ENCODE measurements around the gene ACSL6.

Gene ACSL6

DNA sequence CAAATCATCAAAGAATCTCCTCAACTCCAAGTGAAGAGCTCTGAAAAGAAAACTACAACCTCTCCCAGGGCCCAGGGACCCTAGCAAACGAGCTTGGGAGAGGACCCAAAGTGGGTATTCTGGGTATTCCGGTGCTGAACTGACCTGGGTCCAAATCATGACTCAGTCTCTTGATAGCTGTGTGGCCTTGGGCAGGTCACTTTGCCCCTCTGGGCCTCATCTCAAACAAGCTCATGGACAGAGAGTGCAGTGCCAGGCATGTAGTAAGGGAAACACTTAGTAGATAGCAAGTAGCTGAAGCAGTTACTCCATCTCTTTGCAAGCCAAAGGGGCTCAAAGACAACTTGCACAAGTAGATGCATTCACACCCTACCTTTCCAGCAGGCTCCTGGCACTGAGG is 12.4 kb downstream of the ACSL6 start:
- TF ChIP-seq, protein P1, sequence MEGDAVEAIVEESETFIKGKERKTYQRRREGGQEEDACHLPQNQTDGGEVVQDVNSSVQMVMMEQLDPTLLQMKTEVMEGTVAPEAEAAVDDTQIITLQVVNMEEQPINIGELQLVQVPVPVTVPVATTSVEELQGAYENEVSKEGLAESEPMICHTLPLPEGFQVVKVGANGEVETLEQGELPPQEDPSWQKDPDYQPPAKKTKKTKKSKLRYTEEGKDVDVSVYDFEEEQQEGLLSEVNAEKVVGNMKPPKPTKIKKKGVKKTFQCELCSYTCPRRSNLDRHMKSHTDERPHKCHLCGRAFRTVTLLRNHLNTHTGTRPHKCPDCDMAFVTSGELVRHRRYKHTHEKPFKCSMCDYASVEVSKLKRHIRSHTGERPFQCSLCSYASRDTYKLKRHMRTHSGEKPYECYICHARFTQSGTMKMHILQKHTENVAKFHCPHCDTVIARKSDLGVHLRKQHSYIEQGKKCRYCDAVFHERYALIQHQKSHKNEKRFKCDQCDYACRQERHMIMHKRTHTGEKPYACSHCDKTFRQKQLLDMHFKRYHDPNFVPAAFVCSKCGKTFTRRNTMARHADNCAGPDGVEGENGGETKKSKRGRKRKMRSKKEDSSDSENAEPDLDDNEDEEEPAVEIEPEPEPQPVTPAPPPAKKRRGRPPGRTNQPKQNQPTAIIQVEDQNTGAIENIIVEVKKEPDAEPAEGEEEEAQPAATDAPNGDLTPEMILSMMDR (conservative IDR thresholded peaks at IDR 0.05; ENCODE audit: low read length), result no peak
- no peak for TF ChIP-seq EZH2phosphoT487 (IDR thresholded peaks at IDR 0.05; ENCODE audit: borderline replicate concordance)
- H3K9me2 ChIP-seq (replicated peaks; ENCODE audit: low read depth, low read length), result no peaks in the 10 kb centered on the region
- peaks cover 8% of the 10 kb centered on the region; the same call in 1 of the 2 replicates for H3K79me2 ChIP-seq (ENCODE audit: insufficient read depth, low read length)
- H3K4me3 ChIP-seq (ENCODE audit: low read length, poor library complexity, severe bottlenecking), result peak overlapping the region; percentile 78
- H4K20me1 ChIP-seq (ENCODE audit: insufficient read depth, low read length, poor library complexity, severe bottlenecking), result no peaks in the 10 kb centered on the region
- H3K4me1 ChIP-seq (ENCODE audit: insufficient read depth, low read length, poor library complexity, severe bottlenecking), result peaks cover 87% of the 10 kb centered on the region
- H3K36me3 ChIP-seq (ENCODE audit: insufficient read depth, low read length), result no peaks in the 10 kb centered on the region
- peaks cover 9% of the 10 kb centered on the region; the same call in 1 of the 2 replicates for H3F3A ChIP-seq (ENCODE audit: low read depth)
- H3K4me2 ChIP-seq (ENCODE audit: low read depth, low read length, poor library complexity, severe bottlenecking), result peak overlapping the region; percentile 91
- no peaks in the 10 kb centered on the region for H3K9me3 ChIP-seq (ENCODE audit: insufficient read depth, low read depth, low read length)
- no peak overlapping the region for H2AFZ ChIP-seq (ENCODE audit: low read length)
- H3K27me3 ChIP-seq (ENCODE audit: insufficient read depth, low read length, poor library complexity, severe bottlenecking), result no peaks in the 10 kb centered on the region
- H3K9ac ChIP-seq (ENCODE audit: low read depth, low read length, poor library complexity, severe bottlenecking), result peak overlapping the region; percentile 88

DNA sequence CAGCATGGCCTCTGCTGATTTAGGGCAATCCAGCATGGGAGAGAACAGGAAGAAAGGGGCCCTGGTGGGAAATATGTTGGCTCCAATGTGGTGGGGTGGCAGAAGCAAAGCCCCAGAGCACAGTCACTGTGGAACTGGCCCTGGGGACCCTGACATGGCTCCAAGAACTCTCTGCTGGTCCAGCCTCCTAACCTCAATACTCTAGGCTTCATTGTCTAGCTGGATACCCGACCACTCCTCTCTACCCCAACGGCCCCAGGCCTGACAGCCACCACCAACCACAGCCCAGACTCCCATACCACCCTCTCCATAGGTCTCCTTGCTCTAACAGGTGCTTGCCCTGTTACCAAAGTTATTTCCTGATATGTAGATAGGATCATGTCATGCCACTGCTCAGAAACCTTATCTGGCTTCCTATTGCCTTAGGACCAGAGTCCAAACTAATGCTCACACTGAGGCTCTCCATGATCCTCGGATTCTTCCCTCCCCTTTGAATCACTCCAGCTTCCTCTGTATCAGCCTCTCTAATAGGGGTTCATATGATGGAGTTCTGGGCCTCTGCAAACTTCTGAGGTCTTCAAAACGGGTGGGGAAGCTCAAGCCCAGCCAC is 12.9 kb downstream of the ACSL6 start:
- Histone ChIP-seq H3K4me2 (ENCODE audit: low read depth, low read length, poor library complexity, severe bottlenecking) (peak overlapping the region; percentile 91), H3K27me3 (ENCODE audit: insufficient read depth, low read length, poor library complexity, severe bottlenecking) (no peaks in the 10 kb centered on the region), H3K79me2 (ENCODE audit: insufficient read depth, low read length) (peaks cover 8% of the 10 kb centered on the region; the same call in 1 of the 2 replicates), H2AFZ (ENCODE audit: low read length) (no peak overlapping the region), H3K4me3 (ENCODE audit: low read length, poor library complexity, severe bottlenecking) (peak overlapping the region; percentile 78), H3K9me2 (replicated peaks; ENCODE audit: low read depth, low read length) (no peaks in the 10 kb centered on the region), H4K20me1 (ENCODE audit: insufficient read depth, low read length, poor library complexity, severe bottlenecking) (no peaks in the 10 kb centered on the region), H3K36me3 (ENCODE audit: insufficient read depth, low read length) (no peaks in the 10 kb centered on the region), H3F3A (ENCODE audit: low read depth) (peaks cover 9% of the 10 kb centered on the region; the same call in 1 of the 2 replicates), H3K9me3 (ENCODE audit: insufficient read depth, low read depth, low read length) (no peaks in the 10 kb centered on the region), H3K9ac (ENCODE audit: low read depth, low read length, poor library complexity, severe bottlenecking) (peak overlapping the region; percentile 88), H3K4me1 (ENCODE audit: insufficient read depth, low read length, poor library complexity, severe bottlenecking) (peaks cover 84% of the 10 kb centered on the region)
- no peak for TF ChIP-seq EZH2phosphoT487 (IDR thresholded peaks at IDR 0.05; ENCODE audit: borderline replicate concordance)
- TF ChIP-seq, protein P1 (conservative IDR thresholded peaks at IDR 0.05; ENCODE audit: low read length), result no peak

DNA sequence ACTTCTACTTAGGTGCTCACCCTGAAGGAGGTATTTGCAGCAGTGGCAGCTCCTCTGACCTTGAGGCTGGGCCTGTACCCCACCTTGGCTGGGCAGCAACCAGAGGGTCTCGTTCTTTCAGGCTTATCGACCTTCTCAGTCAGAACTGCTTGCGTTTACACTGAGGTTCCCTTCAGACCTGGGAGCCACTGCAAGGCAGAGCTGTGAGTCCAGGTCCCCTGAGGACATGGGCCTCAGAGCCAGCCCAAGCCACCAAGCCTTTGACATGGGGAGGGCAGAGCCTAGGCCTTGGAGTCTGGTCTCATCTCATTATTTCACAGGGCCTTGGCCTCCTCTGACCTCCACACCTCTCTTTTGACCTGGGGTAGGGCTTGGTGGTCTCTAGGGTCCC is 13.7 kb downstream of the ACSL6 start:
- Histone ChIP-seq H2AFZ (ENCODE audit: low read length) (no peak overlapping the region), H3K27me3 (ENCODE audit: insufficient read depth, low read length, poor library complexity, severe bottlenecking) (no peaks in the 10 kb centered on the region), H3K9me3 (ENCODE audit: insufficient read depth, low read depth, low read length) (no peaks in the 10 kb centered on the region), H3K9me2 (replicated peaks; ENCODE audit: low read depth, low read length) (no peaks in the 10 kb centered on the region), H3K4me1 (ENCODE audit: insufficient read depth, low read length, poor library complexity, severe bottlenecking) (peaks cover 75% of the 10 kb centered on the region), H3K9ac (ENCODE audit: low read depth, low read length, poor library complexity, severe bottlenecking) (peak overlapping the region; percentile 88), H3K79me2 (ENCODE audit: insufficient read depth, low read length) (peaks cover 8% of the 10 kb centered on the region; the same call in 1 of the 2 replicates), H3K4me3 (ENCODE audit: low read length, poor library complexity, severe bottlenecking) (peak overlapping the region; percentile 78), H4K20me1 (ENCODE audit: insufficient read depth, low read length, poor library complexity, severe bottlenecking) (no peaks in the 10 kb centered on the region), H3F3A (ENCODE audit: low read depth) (peaks cover 9% of the 10 kb centered on the region; the same call in 1 of the 2 replicates), H3K4me2 (ENCODE audit: low read depth, low read length, poor library complexity, severe bottlenecking) (peak overlapping the region; percentile 91), H3K36me3 (ENCODE audit: insufficient read depth, low read length) (no peaks in the 10 kb centered on the region)
- TF ChIP-seq, protein P1 (conservative IDR thresholded peaks at IDR 0.05; ENCODE audit: low read length), result no peak
- TF ChIP-seq EZH2phosphoT487 (IDR thresholded peaks at IDR 0.05; ENCODE audit: borderline replicate concordance), result no peak

All from Loucy (cell line).